Measurements from ENCODE around the gene MTIF2. TPM values are rescaled to one million over a fixed set of nuclear protein-coding genes. Genes with fewer than 3 reads are reported as not detected.

Gene MTIF2
- total and polyA plus RNA-seq, 9 of the 15 experiments (the other 6 are each of a cell fraction or from before 2014, with no cell fraction given) = 58.7 to 143 (median 105) TPM

GRCh38 chr2:55235724-55236538, 33.1 kb downstream of the MTIF2 start (continued):
- TF ChIP-seq, protein P1, sequence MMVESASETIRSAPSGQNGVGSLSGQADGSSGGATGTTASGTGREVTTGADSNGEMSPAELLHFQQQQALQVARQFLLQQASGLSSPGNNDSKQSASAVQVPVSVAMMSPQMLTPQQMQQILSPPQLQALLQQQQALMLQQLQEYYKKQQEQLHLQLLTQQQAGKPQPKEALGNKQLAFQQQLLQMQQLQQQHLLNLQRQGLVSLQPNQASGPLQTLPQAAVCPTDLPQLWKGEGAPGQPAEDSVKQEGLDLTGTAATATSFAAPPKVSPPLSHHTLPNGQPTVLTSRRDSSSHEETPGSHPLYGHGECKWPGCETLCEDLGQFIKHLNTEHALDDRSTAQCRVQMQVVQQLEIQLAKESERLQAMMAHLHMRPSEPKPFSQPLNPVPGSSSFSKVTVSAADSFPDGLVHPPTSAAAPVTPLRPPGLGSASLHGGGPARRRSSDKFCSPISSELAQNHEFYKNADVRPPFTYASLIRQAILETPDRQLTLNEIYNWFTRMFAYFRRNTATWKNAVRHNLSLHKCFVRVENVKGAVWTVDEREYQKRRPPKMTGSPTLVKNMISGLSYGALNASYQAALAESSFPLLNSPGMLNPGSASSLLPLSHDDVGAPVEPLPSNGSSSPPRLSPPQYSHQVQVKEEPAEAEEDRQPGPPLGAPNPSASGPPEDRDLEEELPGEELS (CRISPR knock-in tag; IDR thresholded peaks at IDR 0.05; ENCODE audit: borderline replicate concordance) = no peak
- TF ChIP-seq ZNF717 (CRISPR knock-in tag; IDR thresholded peaks at IDR 0.05) = no peak
- TF ChIP-seq RBFOX2 (IDR thresholded peaks at IDR 0.05; ENCODE audit: low read depth, low read length) = no peak
- TF ChIP-seq ZNF764 (CRISPR knock-in tag; IDR thresholded peaks at IDR 0.05; ENCODE audit: low read depth) = no peak
- TF ChIP-seq DEAF1 (CRISPR knock-in tag; IDR thresholded peaks at IDR 0.05) = no peak
- no peak for TF ChIP-seq ZBTB33 (CRISPR knock-in tag; IDR thresholded peaks at IDR 0.05)
- no peak for TF ChIP-seq ZNF282 (CRISPR knock-in tag; IDR thresholded peaks at IDR 0.05)
- TF ChIP-seq POLR2A (conservative IDR thresholded peaks at IDR 0.05) = peak; percentile 32; the same call in 1 of the 2 replicates
- TF ChIP-seq ZNF134 (CRISPR knock-in tag; conservative IDR thresholded peaks at IDR 0.05) = no peak
- TF ChIP-seq BACH1 (tag; IDR thresholded peaks at IDR 0.05) = no peak
- no peak for TF ChIP-seq PHB (CRISPR knock-in tag; IDR thresholded peaks at IDR 0.05)
- TF ChIP-seq, protein P2, sequence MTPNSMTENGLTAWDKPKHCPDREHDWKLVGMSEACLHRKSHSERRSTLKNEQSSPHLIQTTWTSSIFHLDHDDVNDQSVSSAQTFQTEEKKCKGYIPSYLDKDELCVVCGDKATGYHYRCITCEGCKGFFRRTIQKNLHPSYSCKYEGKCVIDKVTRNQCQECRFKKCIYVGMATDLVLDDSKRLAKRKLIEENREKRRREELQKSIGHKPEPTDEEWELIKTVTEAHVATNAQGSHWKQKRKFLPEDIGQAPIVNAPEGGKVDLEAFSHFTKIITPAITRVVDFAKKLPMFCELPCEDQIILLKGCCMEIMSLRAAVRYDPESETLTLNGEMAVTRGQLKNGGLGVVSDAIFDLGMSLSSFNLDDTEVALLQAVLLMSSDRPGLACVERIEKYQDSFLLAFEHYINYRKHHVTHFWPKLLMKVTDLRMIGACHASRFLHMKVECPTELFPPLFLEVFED (CRISPR knock-in tag; conservative IDR thresholded peaks at IDR 0.05) = no peak
- 0 out of 6 replicates have a peak, but pooled peaks of 1 of the 3 experiments have one; percentile 26 for TF ChIP-seq ZBTB11 (CRISPR knock-in tag; IDR thresholded peaks at IDR 0.05)
- no peak for TF ChIP-seq TAF7 (tag; IDR thresholded peaks at IDR 0.05)
- TF ChIP-seq, protein P3, sequence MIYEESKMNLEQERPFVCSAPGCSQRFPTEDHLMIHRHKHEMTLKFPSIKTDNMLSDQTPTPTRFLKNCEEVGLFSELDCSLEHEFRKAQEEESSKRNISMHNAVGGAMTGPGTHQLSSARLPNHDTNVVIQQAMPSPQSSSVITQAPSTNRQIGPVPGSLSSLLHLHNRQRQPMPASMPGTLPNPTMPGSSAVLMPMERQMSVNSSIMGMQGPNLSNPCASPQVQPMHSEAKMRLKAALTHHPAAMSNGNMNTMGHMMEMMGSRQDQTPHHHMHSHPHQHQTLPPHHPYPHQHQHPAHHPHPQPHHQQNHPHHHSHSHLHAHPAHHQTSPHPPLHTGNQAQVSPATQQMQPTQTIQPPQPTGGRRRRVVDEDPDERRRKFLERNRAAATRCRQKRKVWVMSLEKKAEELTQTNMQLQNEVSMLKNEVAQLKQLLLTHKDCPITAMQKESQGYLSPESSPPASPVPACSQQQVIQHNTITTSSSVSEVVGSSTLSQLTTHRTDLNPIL (CRISPR knock-in tag; IDR thresholded peaks at IDR 0.05) = no peak
